T-helper 2 cell treated with Interferon-gamma antibody and Interleukin-4, amounts not matched to agents 100 ng/mL and 5 ng/mL, for 36 hours (primary cell): ENCODE measurements around the gene LXN. TPM values are rescaled to one million over a fixed set of nuclear protein-coding genes. Genes with fewer than 3 reads are reported as not detected.

Source experiments
- total RNA-seq: library from RNA; stranded (reverse); gene quantifications from 2 replicates; pipeline ENCODE4 v1.2.3, GENCODE V29; 2022

Gene LXN
- total RNA-seq, 1 donor from 2014 or later, result 12.1 TPM

Other genes starting within 250 kb of the LXN start
- gene MLF1, start 101.5 kb downstream of the LXN start, total RNA-seq, result 0.25 and 0.50 TPM in 2 replicates
- gene GFM1, start 28.1 kb downstream of the LXN start, total RNA-seq, result 47.2 and 50.6 TPM in 2 replicates
- not detected in 2 replicates for gene RARRES1, start 59.8 kb upstream of the LXN start, total RNA-seq
- 32.5 and 32.6 TPM in 2 replicates for gene MFSD1, start 129.4 kb upstream of the LXN start, total RNA-seq